Neural progenitor cell (in vitro differentiated cells): ENCODE data around the gene ALMS1.

Experiments
- EZH2 ChIP-seq: fragments of 200-600 bp; sonication (generic); IDR thresholded peaks from 2 replicates; pipeline ENCODE4 v1.6.1; 2017; ENCODE audit warnings: antibody characterized with exemption, mild to moderate bottlenecking, moderate library complexity
- TF ChIP-seq, protein P1 (sequence below): fragments of 200-600 bp; sonication (generic); IDR thresholded peaks from 2 replicates; pipeline ENCODE4 v1.5.1; 2017; ENCODE audit warnings: antibody characterized with exemption, mild to moderate bottlenecking

DNA sequence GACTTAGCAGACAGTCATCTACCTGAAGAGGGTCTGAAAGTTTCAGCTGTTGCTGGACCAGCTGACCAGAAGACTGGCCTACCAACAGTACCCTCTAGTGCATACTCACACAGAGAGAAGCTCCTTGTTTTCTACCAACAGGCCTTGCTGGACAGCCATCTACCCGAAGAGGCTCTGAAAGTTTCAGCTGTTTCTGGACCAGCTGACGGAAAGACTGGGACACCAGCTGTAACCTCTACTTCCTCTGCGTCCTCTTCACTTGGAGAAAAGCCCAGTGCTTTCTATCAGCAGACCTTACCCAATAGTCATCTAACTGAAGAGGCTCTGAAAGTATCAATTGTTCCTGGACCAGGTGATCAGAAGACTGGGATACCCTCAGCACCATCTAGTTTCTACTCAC, 63.2 kb downstream of the ALMS1 start:
- TF ChIP-seq, protein P1, sequence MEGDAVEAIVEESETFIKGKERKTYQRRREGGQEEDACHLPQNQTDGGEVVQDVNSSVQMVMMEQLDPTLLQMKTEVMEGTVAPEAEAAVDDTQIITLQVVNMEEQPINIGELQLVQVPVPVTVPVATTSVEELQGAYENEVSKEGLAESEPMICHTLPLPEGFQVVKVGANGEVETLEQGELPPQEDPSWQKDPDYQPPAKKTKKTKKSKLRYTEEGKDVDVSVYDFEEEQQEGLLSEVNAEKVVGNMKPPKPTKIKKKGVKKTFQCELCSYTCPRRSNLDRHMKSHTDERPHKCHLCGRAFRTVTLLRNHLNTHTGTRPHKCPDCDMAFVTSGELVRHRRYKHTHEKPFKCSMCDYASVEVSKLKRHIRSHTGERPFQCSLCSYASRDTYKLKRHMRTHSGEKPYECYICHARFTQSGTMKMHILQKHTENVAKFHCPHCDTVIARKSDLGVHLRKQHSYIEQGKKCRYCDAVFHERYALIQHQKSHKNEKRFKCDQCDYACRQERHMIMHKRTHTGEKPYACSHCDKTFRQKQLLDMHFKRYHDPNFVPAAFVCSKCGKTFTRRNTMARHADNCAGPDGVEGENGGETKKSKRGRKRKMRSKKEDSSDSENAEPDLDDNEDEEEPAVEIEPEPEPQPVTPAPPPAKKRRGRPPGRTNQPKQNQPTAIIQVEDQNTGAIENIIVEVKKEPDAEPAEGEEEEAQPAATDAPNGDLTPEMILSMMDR: no peak
- no peak for TF ChIP-seq EZH2
